Epithelial cell of esophagus (primary cell): ENCODE measurements around the gene RBM5.
"Not testable (repeated sequence)": the region's sequence is repeated elsewhere in the genome, so short reads cannot be mapped to it uniquely, and the experiment has no call there.

ENCODE experiments used
- DNase-seq: peaks from one replicate; pipeline ENCODE4 v3.0.0; 2010; ENCODE audit warnings: low read depth
- H3K4me3 ChIP-seq: 2 replicates; pipeline ENCODE4 v1.5.1; 2011; ENCODE audit warnings: mild to moderate bottlenecking, low read length, control low read depth
- TF ChIP-seq, protein P1 (sequence below): IDR thresholded peaks from 2 replicates; pipeline ENCODE4 v1.5.1; 2011; ENCODE audit warnings: low read depth, mild to moderate bottlenecking, low read length, control low read depth, inconsistent platforms; ENCODE audit not compliant: insufficient read depth; ENCODE audit errors: missing control alignments

RBM5 gene

DNA sequence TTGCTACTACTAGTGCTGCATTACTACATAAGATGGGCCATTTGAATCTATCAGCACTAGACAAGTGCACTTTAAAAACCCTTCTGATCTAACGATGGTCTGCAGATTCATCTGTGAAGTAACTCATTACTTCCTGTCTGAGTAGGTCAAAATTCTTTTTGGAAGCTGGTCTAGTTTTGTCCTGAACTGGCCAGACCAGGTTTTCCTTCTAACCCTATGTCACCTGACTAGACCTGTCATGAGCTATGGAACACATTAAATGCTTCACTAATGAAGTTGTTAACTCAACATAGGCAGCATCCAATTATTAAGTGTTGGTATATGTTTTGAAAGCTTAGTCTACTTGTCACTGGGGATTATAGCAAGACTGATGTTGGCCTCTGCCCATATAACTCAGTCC is 10.1 kb upstream of the RBM5 start:
- TF ChIP-seq, protein P1, sequence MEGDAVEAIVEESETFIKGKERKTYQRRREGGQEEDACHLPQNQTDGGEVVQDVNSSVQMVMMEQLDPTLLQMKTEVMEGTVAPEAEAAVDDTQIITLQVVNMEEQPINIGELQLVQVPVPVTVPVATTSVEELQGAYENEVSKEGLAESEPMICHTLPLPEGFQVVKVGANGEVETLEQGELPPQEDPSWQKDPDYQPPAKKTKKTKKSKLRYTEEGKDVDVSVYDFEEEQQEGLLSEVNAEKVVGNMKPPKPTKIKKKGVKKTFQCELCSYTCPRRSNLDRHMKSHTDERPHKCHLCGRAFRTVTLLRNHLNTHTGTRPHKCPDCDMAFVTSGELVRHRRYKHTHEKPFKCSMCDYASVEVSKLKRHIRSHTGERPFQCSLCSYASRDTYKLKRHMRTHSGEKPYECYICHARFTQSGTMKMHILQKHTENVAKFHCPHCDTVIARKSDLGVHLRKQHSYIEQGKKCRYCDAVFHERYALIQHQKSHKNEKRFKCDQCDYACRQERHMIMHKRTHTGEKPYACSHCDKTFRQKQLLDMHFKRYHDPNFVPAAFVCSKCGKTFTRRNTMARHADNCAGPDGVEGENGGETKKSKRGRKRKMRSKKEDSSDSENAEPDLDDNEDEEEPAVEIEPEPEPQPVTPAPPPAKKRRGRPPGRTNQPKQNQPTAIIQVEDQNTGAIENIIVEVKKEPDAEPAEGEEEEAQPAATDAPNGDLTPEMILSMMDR, result no peak
- H3K4me3 ChIP-seq, result no peak overlapping the region
- DNase-seq, result peak; percentile 53

DNA sequence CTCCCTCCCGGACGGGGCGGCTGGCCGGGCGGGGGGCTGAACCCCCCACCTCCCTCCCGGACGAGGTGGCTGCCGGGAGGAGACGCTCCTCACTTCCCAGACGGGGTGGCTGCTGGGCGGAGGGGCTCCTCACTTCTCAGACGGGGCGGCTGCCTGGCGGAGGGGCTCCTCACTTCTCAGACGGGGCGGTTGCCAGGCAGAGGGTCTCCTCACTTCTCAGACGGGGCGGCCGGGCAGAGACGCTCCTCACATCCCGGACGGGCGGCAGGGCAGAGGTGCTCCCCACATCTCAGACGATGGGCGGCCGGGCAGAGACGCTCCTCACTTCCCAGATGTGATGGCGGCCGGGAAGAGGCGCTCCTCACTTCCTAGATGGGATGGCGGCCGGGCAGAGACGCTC is 3.8 kb upstream of the RBM5 start:
- DNase-seq, H3K4me3 ChIP-seq: not testable (repeated sequence)

DNA sequence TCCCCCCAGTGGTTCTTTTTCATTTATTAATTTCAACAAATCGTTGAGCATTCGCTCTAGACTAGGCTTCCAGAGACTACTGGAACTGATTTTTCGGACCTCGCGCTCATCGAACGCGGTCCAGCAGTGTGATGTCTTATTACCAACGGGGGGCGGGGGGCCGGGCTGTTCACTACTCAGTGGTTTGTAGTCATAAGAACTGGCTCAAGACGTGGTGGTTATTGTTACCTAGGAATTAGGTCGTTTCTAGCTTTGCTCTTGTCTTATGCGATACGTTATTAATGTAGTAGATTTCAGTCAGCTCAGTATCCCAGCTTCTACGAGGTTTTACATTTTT is 858 bp downstream of the RBM5 start:
- DNase-seq, result peak; percentile 33
- H3K4me3 ChIP-seq, result peak overlapping the region; percentile 99
- TF ChIP-seq, protein P1, result no peak

DNA sequence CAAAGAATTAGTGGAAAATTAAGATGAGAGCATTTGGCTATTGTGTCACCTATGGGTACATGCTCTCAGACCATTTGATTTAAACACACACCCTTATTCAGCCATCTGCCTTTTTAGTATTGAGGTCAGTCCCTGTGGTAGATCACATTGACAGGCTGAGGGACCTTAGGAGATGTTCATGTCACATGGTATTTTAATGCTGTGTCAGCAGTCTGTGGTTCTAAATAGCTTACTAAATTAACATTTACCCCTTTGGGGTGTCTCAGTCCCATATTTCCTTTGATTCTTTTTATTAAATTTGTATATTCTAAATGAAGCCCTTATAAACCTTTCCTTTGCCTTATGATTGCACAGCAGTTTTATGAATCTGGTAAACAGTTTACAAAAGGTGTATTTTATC is 2.3 kb downstream of the RBM5 start:
- H3K4me3 ChIP-seq, result no peak overlapping the region
- no peak for DNase-seq
- TF ChIP-seq, protein P1, result no peak

DNA sequence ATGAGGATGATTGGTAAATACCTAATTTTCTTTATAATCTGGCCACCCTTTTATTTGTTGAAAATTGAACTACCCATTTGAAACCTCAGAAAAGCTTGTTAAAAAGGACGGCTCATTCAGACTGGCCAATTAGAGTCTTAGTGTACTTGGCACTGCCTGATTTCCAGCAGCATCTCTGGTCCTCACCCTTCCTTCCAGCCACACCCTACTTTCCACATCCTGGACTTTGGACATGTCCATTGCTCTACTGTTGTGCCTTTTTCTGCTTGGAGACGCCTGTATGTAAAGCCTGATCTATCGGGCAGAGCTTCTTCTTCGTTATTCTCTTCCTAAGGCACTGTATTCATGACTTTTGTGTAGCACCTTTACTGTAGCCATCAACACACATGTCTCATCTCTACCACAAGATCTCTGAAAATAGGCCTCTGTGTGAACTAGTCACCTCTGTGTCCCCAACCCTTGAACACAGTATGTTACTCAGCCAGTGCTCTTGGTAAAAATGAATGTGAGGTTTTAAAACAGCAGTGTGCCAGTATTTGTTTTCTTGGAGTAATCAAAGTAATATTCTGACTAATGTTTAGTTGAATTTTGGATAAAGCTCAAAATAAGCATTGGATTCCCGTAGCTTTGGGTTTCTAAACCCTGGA is 6.8 kb downstream of the RBM5 start:
- no peak overlapping the region for H3K4me3 ChIP-seq
- no peak for DNase-seq
- TF ChIP-seq, protein P1, result no peak

DNA sequence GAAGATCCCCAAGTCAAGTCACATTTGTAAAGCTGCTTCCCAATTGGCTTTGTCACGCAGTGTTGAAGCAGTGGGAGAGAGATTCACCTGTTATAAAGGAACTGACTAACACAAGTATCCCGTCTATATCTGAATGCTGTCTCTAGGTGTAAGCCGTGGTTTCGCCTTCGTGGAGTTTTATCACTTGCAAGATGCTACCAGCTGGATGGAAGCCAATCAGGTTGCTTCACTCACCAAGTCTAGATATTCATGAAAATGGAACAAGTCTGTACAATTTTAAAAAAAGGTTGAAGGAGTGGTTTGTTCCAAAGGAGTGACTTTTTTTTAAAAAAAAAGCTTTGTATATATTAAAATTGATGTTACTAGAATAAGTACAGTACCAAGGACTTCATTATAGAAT is 11.7 kb downstream of the RBM5 start:
- DNase-seq, result no peak

DNA sequence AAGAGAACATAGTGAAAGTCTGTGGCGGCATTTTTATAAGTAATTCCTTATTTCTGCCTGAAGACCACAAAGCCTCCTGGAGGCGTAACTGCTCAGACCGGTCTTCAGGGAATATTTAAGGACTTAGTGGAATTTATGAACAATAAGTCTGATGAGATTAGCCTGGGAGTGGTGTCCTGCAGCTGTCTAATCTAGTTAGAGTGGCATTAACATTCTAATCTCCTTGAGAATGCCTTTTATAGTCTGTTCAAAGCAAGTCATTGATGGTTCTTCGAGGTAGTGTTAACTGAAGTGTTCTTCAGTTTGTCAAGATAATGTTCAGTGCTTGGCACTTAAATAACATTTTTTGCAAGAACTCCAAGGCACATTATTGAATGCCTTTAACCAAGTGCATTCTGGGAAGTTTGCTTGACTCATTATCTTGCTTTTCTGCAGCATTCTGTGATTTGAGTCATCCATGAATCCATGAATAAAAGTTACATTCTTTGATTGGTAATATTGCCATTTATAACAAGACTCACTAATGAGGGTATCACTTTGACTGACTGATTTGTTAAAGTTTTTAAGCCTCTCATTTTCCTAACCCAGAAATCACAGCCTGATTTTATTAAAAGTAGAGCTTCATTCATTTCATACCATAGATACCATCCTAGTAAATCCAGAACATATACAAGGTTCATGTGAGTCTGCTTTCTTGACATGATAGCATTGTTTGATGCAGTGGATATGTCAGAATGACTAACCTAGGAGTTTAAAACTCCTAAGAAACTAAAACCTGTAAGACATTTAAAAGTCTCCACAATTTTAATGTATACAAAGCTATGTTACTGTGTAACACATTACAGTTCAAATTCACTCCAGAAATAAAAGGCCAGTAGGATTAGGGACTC is 12.5 kb downstream of the RBM5 start:
- TF ChIP-seq, protein P1, result no peak
- H3K4me3 ChIP-seq, result no peak overlapping the region
- no peak for DNase-seq

More for the DNA sequence above, 11.7 kb downstream of the RBM5 start:
- TF ChIP-seq, protein P1, result no peak
- no peak overlapping the region for H3K4me3 ChIP-seq
